ENCODE results near the gene SLC1A2.

The SLC1A2 gene

DNA sequence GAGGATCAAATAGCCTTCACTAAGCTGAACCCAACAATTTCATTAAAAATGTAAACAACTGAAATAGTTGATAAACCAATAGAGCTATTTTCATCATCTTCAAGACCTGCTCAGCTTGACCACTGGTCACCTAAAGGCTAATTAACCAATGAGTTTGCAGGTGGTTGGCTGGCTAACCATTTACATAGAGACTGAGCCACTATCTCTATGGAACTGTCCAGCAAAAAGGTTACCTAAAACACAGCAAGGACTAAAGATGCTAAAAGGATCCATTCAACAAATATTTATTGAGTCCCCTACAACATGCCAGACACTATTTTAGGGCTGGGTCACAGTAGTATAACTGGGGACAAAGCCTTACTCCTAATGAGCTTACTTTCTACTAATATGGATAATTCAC, 156.6 kb downstream of the SLC1A2 start:
- DNase-seq = no peak

DNA sequence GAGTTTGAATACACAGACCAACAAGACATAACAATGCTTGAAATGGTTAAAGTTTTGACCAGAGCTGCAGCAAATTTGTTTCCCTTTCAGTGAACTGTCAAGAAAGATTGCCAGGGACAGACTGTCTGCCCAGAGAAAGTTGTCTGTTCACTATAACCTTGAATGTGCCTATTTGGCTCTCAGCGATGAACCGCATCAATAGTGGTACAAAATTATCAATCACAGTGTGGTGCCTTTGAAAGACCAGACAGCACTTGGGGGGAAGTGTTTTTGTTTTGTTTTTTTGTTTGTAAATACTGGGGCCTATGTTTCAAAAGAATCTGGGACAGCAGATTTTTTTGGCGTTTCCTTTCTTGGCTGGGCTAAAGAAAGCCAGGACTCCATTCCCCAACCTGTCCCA, 157.3 kb downstream of the SLC1A2 start:
- no peak for DNase-seq

DNA sequence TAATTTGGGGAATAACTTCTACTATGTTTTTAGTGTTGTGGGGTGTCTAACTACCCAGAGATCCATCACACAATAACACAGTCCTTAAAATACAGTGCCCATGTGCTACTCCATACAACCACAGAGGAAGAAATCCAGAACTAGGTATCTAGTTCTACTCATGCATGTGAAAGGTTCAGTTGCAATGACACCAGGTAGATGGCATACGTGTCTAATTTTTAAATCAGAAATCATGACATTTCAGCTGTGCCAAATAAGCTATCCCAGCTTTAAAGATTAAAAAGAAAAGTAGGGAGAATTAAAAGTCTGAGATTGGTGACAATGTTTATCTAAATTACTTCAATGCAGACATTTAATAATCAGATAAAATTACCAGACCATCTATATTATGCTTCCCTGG, 158.2 kb downstream of the SLC1A2 start:
- DNase-seq = no peak

DNA sequence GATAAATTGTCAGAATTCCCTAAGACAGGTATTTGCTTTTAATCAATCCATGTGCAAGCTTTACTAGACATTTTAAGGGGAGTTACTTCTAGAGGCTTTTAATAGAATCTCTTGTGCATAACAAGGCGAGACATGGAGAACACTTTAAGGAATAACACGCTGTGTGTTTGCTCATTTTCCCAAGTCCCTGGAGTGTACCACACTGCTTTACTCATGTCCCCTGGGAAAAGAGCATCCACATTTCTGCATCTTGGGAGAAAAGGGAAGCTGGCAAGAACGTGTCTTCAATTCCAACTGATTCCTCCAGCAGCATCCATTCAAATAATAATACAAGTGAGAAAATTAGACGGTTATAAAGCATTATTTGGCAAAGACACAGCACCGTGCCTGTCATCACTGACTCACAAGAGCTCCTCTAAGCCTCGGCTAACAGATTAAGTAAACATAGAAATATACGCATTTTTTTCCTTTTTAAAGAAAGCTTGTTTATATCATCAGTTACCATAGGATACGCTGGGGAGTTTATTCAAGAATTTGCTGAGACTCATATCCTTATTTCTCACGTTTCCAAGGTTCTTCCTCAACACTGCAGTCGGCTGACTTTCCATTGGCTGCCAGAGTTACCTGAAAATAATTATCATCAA, 158.9 kb downstream of the SLC1A2 start:
- DNase-seq = no peak

DNA sequence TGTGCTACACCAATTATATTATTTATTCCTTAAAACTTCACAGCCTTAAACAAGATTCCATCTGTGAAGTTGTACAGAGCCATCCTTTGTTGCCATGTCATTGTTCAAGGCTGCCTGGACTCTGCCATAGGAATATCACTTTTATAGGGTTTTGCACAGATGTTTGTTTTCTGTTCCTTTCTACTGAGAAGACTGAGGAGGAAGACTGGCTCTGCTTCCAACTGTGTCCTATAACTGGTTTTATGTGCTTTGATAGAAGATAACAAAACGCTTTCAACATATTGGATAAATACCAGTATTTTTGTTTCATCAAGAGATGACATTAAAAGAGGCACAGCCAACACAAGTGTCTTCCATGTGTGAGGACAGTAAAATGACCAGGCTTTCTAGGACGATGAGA, 159.8 kb downstream of the SLC1A2 start:
- no peak for DNase-seq

DNA sequence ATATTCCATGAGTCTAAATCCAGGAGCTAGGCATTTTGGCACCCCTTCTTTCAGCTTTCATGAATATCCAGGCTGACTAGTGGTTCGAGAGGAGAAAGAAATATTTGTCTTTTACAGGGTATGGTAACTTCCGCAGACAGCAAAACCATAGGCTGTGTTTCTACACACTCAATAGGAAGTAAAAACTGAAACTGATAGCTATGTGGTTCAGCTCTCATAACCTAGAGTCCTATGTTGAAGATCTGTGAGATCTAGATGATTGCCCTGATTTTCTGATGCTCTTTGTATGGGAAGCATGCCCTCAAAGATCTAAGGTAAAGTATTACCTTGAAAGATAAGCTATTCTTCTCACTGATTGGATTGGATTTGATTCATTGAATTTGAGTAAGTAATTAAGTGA, 162.1 kb downstream of the SLC1A2 start:
- no peak for DNase-seq

DNA sequence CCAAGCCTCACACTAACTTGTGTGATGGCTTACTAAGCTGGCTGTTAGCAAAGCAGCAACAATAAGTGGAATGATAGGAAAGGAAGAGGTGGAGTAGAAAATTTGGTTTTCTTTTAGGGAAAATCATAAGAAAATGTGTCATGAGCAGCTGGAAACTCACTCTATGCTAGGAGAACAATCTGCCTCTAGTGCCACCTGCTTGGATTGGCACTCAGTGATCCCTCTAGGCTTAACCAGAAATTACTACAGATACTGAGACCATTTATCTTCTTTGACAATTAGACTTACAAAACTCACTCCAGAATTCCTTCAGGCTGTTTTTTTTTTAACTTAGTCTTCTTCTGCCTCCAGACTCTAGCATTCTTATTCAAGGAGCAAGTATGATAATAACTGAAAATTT, 163.1 kb downstream of the SLC1A2 start:
- no peak for DNase-seq

DNA sequence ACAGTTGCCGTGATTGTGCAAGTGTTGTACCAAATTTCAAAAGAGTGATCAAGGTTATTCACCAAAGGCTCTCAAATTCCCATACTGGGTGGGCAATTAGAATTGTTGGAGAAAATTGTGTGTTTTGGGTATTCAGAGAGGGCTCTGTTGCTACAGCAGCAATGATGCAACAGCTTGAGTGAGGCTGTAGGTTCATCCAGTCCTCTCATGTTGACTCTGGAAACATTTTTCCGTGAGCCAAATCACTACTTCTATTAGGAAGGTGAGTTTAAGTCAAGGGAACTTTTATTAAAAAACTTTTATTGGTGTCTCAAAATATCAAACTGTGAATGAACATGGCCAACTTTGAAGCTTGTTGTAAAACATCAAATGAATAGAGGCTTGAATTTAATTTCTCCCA, 163.8 kb downstream of the SLC1A2 start:
- no peak for DNase-seq

DNA sequence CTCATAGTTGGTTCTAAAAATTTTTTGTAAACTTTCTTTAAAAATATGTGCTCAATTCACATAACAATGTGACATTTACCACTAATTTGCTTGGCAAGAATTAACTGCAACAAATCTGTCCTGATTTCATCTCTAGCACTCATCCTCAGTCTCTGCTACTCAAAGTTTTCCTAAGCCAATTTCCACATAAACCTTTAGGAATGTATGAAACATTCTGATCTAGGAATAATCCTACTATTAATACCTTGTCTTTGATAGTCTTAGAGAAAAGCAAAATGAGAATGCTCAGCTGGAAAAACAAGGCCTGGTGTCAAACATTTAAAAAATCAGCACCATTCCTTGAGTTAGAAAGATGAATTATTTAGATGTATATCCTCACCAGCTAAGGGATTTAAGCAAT, 166.1 kb downstream of the SLC1A2 start:
- no peak for DNase-seq

DNA sequence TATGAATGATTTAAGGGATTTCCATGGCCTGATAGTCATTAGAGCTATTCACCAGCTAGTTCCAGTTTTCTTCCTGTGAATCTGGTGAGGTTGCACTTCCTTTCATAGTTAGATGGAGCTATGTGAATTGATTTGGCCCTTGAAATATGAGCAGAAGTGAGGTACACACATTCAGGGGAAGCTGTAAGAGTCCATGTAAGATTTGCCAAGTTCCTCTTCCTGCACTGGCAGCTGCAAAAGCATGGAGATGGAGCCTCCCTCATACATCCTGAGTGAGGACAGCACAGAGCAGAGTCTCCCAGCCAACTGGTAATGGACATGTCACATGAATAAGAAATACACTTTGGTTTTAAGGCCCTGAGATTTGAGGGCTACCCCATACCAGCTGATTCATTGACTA, 168.7 kb downstream of the SLC1A2 start:
- no peak for DNase-seq

DNA sequence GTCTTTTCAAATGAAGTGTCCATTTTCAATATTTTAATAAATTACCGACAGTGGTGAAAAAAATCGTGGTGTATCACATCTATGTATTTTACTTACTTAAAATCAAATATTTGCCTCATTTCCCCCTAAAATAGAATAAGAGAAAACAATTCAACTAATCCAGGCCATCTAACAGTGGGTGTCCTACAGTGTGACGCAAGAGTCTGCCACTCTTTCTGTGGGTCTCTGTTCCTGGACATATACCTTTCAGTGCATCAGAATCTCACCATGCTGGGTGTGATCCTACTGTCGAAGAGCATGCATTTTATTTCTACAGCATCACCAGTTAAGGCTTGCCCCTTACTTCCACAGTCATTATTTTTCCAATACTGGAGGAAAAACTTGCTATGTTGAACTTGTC, 169.2 kb downstream of the SLC1A2 start:
- DNase-seq = no peak

DNA sequence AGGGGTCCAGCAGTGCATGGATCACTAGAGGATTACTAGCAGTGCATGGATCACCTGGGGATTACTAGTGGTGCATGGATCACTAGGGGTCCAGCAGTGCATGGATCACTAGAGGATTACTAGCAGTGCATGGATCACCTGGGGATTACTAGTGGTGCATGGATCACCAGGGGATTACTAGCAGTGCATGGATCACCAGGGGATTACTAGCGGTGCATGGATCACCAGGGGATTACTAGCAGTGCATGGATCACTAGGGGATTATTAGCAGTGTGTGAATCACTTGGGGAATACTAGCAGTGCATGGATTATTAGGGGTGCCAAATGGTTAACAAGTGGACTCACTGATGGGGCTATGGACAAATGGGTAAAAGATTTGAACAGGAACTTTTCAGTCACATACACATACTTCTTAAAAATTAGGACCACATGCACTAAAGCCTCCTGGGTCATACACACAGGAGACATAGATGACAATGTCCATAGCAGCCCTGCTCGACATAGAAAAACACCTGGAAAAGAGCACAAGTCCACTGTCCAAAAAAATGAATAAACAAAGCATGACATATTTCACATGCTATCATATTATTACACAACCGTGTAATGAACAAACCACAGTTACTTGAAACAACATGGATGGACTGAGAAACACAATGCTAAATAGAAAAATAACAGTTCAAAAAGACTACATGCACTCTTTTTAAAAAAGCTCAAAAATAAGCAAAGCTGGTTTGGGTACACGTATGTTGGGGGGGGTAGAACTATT, 170.6 kb downstream of the SLC1A2 start:
- no peak for DNase-seq

DNA sequence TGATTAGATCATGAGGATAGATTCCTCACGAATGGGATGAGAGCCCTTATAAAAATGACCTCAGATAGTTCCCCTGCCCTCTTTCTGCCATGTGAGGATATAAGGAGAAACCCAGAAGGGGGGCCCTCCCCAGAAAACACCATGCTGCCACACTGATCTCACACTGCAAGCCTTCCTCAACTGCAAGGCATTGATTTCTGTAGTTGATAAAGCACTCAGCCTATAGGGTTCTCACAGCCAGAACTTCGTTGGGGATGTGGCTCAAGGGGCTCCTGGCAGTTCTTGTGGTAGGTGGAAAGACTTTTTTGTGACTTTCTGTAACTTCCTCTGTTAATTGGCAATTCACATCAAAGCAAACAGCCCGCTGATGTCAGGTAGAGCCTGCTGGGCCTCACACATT, 171.5 kb downstream of the SLC1A2 start:
- DNase-seq = no peak

DNA sequence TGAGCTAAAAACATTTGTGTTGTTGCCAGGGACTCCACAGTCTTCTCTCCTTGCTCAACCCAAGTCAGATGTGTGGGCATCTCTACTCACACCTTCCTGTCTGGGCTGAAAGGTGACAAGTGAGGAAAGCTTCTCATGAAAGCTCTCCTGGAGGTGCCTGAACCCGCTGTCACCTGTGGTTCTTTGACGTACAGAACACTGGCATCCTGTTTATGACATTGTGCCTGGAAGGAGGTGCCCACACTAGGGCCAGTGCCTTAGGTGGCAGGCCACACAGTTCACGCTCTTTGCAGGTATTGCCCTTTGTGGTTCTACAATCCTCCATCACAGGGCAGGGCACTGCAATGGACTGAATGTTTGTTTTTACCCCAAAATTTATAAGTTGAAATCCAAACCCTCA, 171.9 kb downstream of the SLC1A2 start:
- DNase-seq = no peak

DNA sequence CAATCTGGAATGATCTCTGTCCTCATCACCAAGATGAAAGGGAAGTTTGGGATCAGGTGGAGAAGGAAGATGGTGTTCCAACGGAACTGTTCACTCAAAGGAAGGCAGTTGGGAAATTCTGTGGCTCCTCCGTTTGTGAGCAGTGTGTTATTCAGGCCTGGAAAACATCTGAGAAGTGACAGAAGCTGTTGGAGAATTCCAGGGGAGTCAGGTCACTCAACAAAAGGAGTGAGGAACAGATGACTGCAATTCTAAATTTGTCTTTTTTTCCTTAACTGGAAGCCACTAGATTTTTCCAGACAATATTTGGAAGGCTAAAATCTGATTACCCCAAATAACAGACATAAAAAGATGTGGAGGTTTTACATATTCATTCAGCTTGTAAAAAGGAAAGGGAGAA, 172.6 kb downstream of the SLC1A2 start:
- DNase-seq = no peak

DNA sequence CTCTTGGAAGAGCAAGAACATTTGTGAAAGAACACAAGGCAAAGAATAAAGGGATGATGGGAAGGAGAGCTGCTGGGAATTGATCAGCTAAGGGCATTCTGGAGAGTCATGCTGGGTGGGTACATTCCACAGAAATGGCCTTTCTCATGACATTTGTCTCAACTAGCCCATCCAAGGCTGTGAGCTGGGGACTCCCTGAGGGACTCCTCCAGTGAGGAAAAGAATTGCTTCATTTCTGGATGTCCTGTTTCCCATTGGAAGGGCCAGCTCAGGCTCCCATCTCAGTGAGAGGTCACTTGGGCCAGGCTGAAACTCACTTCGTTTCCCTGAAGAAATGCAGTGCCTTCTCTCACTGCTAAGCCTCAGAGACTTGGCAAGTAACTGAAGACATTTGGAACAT, 173.6 kb downstream of the SLC1A2 start:
- no peak for DNase-seq

DNA sequence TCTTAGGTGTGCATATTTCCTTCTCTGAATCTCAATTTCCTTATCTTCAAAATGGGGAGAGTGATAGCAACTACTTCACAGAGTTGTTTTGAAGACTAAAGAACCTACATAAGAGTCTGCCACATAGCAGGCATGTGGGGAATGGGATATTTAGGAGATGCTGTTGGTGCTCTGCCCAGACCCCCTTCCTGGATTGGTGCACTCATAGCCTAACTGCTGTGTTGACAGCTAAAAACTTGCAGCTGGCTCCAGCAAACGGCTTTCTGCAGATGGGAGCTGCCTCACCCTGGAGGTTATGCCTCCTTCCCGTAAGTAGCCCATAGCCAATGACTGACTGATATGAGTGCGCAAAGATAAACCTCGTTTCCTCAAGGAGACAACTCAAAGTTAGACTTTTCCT, 174.3 kb downstream of the SLC1A2 start:
- no peak for DNase-seq

DNA sequence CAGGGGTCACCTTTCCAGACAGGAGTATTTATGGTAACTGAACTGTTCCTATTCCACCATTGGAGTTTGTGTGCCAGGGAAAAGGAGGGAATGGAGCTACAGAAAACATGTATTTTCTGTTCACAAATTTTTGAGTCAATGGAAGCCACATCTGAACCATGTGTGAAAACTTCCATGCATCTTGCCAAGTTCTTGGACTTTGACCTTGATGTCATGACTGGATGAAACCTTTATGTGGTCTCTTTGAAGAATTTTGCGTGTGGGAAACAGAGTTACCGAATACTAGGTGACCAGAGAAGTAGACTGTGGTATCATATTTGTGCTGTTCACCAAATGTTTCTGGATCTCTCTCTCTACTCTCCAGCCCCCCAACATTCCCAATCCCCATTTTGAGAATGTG, 175.6 kb downstream of the SLC1A2 start:
- DNase-seq = no peak

DNA sequence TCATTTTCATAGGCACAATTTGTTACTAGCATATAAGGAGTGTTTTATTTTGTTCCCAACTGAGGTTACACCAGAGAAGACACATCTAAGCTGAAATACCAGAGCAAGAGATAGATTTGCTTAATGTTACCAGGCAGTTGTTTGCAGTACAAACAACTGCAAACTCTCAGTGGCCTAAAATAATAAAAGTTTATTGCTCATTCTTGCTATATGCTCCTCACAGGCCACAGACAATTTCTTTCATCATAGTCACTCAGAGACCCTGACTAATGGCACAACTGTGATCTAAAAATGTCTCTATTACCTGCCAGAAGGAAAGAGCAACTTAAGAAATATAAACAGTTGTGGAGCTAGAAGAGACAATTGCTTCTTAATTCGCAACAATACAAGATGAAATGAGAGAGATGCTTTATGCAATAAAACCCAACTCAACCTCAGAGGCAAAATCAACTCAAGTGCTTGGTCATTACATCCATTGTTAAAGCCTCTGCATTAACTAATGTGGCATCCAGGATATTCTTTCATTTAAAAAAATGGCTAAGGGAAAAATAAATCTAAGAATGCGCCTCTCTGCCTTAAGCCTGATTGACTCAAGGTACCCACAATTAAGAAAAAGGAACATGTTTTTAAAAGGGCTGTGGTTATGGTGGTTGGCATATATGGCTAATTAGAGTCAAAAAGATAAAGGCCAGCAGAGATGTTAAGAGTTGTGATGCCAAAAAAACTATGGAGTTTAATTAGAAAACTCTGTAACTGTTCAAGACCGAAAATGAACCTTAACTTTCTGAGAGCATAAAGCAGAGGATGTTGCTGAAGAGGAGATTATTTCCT, 176.7 kb downstream of the SLC1A2 start:
- DNase-seq = no peak

DNA sequence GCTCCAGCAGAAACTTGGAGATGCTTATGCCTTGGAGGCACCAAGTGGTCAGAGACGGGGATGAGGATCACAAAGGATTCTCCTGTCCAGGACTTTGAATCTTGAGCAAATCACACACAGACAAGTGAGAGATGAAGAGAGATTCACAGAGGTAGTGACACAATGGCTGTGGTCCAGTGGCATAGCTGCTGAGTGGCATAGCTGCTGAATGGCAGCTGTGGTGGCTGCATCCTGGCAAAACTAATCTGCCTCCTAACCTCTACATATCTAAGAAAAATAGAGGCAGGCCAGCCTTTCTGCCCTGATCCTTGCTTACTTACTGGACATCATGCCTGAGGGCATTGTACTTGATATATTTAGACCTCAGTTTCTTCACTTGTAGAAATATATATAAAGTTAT, 177.8 kb downstream of the SLC1A2 start:
- no peak for DNase-seq

DNA sequence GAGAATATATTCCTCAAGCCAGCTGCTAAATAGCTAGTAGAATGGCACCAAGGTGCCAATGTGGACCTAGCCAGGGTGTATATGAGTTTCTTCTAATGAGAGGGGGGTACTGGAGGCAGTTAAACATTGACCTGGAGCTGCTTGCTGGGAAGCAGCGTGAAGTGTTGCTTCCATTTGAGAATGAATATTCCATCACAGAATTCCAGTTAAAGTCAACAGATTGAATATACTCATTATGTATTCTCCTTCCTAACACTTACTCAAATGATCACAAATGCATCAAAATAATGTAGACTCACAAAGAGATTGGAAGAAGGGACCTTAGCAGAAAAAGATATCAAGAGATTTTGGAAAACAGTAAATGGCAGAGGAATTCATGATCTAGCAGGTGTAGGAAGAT, 178.3 kb downstream of the SLC1A2 start:
- DNase-seq = no peak

DNA sequence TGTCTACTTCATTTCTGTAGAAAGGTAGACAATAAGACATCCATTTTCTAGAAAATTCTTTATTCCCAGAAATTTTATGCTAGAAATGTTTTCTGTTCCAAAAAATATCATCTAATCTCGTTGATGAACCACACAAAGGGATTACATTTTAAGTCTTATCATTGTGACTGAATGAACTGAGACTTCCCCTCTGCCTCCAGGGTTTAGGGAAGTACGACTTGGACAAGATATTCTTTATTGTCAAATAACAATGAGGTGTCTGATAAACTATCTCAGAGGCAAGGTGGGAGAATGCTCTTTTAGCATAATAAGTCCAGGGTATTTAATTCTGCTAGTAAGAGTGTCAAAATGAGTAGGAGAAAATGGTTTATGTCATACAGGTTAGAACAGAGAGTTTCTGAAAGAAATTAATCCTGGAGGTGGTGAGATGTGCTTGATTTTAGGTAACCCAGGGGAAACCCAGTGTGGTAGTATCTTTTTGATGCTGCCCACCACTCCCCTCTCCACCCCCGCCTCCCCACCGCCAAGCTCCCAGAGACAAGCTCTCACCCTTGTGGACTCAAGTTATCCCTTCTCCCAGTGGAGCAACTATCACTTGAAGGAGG, 179.8 kb downstream of the SLC1A2 start:
- no peak for DNase-seq

DNA sequence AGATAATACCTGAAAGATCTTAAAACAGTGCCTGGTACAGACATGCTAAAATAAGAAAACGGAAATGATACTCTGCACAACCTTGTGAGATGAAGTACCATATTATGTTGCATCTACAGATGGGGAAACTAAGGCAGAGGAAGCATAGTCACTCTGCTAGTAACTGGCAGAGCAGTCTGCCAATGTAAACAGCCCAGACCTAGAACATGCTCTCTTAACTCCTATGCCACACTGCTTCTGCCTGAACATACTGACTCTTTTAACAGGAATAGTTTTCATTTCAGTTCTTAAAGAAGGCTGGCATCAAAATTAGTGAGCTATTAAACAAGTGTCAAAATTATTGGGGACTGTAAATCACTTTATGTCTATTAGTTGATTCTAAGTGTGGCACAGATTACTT, 180.5 kb downstream of the SLC1A2 start:
- DNase-seq = no peak

Data from activated CD8-positive, alpha-beta memory T cell treated with anti-CD3 and anti-CD28 coated beads, Interleukin-2, amount 50 U/mL, for 48 hours (primary cell).